SH-SY5Y (cell line): Measurements from ENCODE around the gene WBP2NL.

Source experiments
- GATA2 ChIP-seq: IDR thresholded peaks from 2 replicates; pipeline ENCODE4 v1.6.1; 2011; ENCODE audit warnings: mild to moderate bottlenecking, low read depth, low read length
- GATA3 ChIP-seq: IDR thresholded peaks from 2 replicates; pipeline ENCODE4 v1.6.1; 2011; ENCODE audit warnings: low read depth, mild to moderate bottlenecking, low read length, moderate library complexity

DNA sequence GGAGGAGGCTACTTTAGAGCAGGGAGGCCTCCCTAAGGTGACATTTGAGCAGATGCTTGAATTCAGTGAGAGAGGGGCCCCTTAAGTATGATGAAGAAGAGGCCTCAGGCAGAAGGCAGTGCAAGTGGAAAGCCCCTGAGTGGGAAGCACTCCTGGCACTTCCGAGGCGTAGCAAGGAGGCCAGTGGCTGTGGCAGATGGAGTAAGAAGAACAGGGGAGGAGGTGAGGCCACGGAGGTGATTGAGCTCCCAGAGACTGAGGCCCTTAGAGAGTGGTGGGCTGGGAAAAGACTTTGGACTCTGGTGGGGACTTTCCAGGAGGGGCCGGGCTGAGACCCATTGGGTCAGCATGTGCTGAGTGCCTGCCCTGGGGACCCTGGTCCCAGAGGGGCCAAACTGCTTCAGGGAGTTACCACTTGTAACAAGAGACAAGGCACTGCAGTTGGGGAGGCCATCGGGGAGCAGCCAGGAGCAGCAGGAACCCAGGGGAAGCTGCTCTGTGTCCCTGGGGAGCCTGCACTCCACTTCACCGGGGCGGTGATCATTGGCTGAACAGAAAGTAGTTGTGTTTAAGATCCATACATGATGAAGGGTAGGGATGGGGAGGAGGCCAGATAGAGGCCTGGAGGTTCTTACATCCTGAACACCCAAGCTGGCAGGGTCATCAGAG is 49.2 kb upstream of the WBP2NL start:
- TF ChIP-seq GATA3: no peak
- no peak for TF ChIP-seq GATA2
